CD4-positive, alpha-beta T cell treated with Interleukin-1 beta for 1 hour (primary cell): ENCODE data around the gene DIS3L2.
"Not testable (repeated sequence)": the region's sequence is repeated elsewhere in the genome, so short reads cannot be mapped to it uniquely, and the experiment has no call there.

ENCODE experiments used
- DNase-seq, 2 donors: peaks; one replicate each; pipeline ENCODE4 v3.0.0-alpha.2; 2020 to 2022

Gene DIS3L2

GRCh38 chr2:232061265-232061664, 99.8 kb downstream of the DIS3L2 start:
- no peak for DNase-seq

DNA sequence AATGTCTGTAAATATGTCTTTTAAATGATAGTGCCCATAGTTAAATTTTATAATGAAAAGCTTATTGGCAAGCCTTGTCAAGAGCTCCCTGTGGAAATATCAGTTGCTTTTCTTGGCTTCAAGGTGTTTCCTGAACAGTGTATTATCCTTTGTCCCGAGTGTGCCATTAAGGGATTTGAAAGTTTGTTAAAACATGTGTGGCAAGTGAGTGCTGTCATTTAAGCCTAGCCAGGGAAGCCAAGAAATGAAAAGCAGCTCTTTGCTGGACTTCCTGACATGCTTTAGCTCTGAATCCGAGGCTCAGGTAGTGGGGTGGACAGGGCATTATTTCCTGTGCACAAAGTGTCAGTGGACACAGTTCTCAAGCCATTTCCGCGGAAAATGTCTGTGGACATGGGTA, 111.5 kb downstream of the DIS3L2 start:
- DNase-seq, result no peak

DNA sequence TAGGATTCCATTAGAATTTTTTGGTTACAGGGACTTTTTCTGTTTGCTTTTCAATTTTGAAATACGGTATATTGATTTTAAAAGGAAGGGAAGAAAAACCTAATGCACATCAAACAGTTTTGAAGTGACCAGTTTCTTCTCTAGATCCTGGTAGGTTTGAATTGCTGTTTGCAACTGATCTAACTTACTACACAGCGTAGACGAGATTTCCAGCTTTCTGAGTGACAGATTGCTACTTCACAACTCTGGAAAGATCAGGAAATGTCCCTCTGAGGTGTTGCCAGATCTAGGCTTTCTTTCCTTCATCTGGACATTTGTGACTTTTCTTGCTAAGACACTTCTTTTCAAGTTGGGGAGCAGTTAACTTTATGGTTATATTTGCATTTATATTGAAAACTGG, 112.2 kb downstream of the DIS3L2 start:
- DNase-seq, result no peak

DNA sequence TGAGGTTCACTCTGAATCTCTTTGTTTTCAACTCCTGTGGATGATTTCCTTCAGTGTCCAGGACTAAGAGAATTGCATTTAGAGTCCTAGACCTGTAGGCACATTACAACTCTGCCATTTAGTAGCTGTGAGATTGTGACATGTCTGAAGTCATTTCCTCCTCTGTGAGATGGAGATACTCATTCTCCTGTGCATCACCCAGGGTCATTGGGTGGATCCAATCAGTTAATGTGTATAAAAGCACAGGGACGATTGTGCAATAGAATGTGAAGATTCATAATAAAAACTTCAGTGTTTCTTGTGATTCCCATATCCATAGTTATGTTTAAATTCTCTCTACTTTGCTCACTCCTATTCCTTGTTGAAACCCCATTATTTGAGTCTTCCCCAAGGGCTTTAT, 113.6 kb downstream of the DIS3L2 start:
- no peak for DNase-seq

GRCh38 chr2:232075859-232076258, 114.3 kb downstream of the DIS3L2 start:
- no peak for DNase-seq

GRCh38 chr2:232076272-232076671, 114.8 kb downstream of the DIS3L2 start:
- DNase-seq, result no peak

- DNase-seq, result no peak
Measured at GRCh38 chr2:232076736-232077135, 115.2 kb downstream of the DIS3L2 start.

DNA sequence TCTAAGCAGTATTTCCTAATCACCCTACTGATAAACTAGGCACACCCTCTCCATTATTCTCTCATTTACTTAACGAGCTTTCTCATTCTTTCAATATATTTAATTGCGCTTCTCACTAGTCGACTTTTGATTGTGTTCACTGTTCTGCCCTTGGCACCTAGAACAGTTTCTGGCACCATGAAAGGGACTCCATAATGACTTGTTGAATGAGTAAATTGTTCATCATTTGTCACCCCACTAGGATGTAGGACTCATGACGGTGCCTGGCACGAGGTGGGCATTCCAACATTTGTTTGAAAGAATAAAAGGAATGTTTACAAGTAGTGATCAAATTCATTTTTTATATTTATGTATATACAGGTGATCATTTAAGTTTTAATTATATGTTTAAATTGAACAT, 123.7 kb downstream of the DIS3L2 start:
- DNase-seq, result no peak

DNA sequence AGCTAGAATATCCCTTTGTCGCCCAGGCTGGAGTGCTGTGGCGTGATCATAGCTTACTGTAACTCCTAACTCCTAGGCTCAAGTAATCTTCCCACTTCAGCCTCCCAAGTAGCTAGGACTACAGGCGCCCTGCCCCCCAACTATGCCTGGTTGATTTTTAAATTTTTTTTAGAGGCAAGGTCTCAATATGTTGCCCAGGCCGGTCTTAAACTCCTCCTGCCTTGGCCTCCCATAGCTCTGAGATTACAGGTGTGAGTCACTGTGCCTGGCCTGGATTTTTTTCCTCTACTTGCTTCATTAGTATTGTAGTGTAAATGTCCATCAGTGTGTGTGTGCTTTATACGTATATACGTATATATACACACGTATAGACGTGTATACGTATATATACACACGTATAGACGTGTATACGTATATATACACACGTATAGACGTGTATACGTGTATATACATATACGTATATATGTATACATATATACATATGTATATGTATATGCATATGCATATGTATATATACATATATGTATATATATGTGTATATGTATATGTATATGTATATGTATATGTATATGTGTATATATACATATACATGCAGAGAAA, 124.4 kb downstream of the DIS3L2 start:
- DNase-seq, result no peak

DNA sequence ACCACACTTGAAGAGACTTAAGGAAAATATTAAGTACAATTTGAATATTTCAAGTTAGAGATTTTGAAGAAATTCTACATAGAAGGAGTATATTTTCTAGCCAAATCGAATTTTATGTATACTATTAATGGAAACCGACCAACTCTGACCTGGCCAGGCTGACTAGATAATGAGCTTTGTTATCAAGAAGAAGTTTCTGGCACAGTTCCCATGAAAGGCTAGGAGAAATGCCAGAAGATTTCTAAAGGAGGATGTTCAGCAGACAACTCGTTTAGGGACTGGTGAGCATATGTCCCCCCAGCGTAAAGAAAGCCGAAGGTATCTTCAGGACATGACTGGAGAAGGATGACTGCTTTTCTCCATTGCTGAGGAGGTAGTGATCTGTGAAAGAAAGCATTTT, 127.3 kb downstream of the DIS3L2 start:
- DNase-seq, result no peak

GRCh38 chr2:232094201-232094600, 132.7 kb downstream of the DIS3L2 start:
- DNase-seq, result no peak

- DNase-seq, result no peak
Measured at GRCh38 chr2:232094883-232095282, 133.4 kb downstream of the DIS3L2 start.

DNA sequence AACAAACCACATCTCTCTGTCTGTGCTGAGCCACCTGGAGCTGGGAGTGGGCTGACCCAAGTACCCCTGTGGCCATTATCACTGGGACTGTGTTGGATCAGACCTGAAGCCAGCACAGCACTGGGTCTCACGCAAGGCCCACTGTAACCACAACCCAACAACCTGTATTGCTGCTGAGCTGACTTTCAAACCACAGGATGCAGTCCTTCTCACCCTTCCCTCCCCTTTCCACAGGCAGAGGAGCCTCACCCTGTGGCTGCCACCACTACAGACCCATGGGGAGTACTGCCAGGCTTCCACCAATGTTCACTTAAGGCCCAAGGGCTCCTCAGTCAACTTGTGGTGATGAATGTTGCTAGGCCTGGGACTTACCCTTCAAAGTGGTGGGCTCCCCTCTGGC, 135.7 kb downstream of the DIS3L2 start:
- no peak for DNase-seq

DNA sequence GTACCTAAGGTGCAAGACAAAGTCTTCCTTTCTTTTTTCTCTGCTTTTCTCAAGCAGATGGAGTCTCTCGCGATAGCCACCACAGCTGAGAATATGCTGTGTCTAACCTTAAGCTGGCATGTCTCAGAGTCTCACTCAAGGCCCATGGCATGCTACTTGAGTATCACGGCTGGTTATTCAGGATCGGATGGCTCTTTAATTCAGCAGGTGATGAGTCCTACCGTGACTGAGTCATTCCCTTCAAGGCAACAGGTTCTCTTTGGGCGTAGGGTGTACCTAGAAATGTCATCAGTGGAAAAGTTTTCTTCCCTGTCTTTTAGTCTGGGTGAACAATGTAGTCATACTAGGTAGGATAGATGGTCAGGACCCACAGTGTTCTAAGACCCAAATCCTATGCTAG, 136.2 kb downstream of the DIS3L2 start:
- no peak for DNase-seq

DNA sequence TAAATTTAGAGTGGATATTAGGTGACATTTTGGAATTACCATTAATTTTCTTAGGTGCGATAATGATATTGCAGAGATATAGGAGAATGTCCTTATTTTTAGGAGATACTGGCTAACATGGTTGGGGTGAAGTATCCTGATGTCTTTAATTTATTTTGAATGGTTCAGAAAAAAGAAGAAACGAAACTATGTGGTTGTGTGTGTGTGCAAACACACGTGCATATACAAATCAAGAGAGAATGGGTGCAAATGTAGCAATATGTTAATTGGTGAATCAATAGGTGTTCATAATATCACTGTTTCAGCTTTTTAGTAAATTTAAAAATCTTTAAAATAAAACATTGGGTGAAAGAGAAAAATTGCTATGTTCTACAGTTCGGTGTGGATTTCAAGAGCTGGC, 140.9 kb downstream of the DIS3L2 start:
- DNase-seq, result no peak

- no peak for DNase-seq
Measured at GRCh38 chr2:232103140-232103737, 141.7 kb downstream of the DIS3L2 start.

- DNase-seq, result no peak
Measured at GRCh38 chr2:232104076-232104646, 142.6 kb downstream of the DIS3L2 start.

DNA sequence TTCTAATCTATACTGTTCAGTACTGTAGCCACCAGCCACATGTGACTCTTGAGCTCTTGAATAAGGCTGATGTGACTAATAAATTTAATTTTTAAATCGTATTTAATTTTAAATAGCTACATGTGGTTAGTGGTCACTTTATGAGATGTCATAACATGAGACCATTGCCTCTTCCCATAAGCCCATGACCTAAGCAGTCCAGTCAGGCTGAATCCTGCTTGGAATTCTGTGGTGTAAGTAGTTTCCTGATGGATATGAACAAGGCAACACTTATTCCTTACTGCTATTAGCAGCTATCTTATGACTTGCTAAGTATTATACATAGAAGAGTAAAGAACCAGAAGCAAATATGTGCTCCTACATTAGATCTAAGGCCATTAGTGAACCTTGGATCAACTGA, 150.0 kb downstream of the DIS3L2 start:
- no peak for DNase-seq

- no peak for DNase-seq
Measured at GRCh38 chr2:232113821-232114220, 152.3 kb downstream of the DIS3L2 start.

DNA sequence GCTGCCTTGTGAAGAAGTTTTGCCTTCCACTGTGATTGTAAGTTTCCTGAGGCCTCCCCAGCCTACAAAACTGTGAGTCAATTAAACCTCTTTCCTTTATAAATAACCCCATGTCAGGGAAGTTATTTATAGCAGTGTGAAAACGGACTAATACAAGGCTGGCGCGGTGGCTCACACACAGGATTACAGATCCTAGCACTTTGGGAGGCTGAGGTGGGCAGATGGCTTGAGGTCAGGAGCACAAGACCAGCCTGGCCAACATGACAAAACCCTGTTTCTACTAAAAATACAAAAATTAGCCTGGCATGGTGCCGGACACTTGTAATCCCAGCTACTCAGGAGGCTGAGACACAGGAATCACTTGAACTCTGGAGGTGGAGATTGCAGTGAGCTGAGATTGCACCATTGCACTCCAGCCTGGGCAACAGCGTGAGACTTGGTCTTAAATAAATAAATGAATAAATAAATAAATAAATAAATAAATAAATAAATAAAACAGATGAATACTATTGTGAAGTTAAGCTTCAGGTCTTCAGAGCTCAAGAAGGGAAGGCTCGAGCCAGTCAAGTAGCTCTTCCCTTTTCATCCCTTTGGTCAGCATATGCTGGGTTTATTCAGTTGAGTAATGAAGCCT, 154.3 kb downstream of the DIS3L2 start:
- not testable (repeated sequence) for DNase-seq

DNA sequence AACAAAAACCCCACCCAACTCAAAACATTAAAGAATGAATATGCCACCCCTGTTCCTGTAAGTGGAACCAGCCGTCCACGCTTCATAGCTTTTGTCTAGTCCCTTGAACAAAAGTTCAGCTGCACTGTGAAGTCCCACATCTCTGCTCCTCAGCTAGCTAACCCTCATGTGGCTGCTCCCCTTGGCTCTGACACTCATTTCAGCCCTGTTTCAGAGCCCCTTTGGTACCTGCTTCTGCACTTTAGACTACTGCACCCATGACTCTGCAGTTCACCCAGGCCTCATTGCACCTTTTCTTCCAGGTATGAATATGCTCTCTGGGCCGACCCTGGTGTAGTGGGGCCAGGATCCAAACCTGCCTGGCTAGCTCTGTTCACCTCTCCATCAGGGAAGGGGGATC, 155.3 kb downstream of the DIS3L2 start:
- DNase-seq, result no peak

- DNase-seq, result no peak
Measured at GRCh38 chr2:232117413-232117812, 155.9 kb downstream of the DIS3L2 start.

GRCh38 chr2:232120911-232121310, 159.4 kb downstream of the DIS3L2 start:
- no peak for DNase-seq

DNA sequence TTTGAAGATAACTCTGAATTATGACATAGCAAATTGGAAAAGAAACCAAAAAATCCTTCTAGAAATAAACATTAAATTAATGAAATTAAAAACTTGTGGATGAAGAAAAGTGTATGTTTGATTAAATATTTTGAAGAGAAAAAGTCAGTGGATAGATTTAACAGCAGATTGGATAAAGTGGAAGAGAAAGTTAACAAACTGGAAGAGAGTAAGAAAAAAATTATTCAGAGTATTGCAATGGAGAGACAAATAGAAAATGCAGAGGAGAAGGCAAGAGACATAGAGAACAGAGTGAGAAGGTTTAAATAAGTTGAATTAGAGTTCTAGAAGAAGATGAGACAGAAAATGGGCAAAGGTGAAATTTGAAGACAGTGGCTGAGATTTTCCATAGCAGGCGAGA, 162.8 kb downstream of the DIS3L2 start:
- no peak for DNase-seq
